ENCODE results near the gene GPC3.
A peak's percentile ranks its signal among the peaks of the same experiment; 100 is the strongest.
"Not testable (repeated sequence)": the region's sequence is repeated elsewhere in the genome, so short reads cannot be mapped to it uniquely, and the experiment has no call there.

GPC3 gene

DNA sequence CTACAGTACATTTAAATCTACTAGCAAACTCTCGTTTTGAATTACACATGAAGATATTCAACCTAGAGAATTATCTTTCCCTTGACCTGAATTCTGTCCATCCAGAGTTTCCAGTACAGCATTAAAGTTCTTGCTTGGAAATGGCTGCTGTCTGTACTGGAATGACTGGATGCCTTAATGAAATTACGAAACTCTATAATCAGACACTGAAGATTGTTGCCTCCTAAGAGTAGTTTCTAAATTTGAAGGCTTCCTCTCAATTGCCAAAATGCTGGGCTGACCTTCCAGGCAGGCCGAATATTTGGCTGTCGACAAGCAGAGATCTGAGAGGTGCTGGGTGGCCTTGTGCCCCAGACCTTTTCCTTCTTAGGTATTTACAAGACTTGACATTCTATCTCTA, 355.0 kb downstream of the GPC3 start:
- no peaks in the 10 kb centered on the region for H3K9me3 ChIP-seq
- H4K20me1 ChIP-seq = no peaks in the 10 kb centered on the region
- no peak overlapping the region for H3K9ac ChIP-seq
- no peaks in the 10 kb centered on the region for H3K4me1 ChIP-seq
- no peak overlapping the region for H3K4me2 ChIP-seq
- H3K36me3 ChIP-seq = no peaks in the 10 kb centered on the region
- H3K27me3 ChIP-seq = peaks cover 47% of the 10 kb centered on the region
- H3K4me3 ChIP-seq = no peak overlapping the region
- no peak for TF ChIP-seq Cebpa-rat (IDR thresholded peaks at IDR 0.05)
- H3K27ac ChIP-seq = no peak overlapping the region

DNA sequence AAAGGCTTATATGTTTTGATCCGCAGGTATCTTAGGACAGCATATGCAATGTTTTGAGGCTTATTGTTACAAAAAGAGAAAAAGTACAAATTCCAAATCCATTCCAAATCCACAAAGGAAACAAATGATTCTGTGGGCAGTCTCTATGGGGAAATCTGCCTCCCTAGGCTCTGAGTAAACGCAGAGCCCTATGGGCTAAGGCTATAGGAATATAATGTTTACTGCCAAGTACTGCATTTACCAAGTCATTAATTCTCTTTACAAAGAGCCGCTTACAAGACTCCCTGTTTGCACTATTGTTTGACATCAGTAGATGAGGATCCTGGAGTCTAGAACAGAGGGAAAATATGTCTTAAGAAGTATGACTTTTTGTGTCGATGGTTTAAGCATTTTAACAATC, 357.7 kb downstream of the GPC3 start:
- no peaks in the 10 kb centered on the region for H3K9me3 ChIP-seq
- H3K27ac ChIP-seq = no peak overlapping the region
- no peaks in the 10 kb centered on the region for H4K20me1 ChIP-seq
- no peak for TF ChIP-seq Cebpa-rat (IDR thresholded peaks at IDR 0.05)
- no peaks in the 10 kb centered on the region for H3K36me3 ChIP-seq
- no peaks in the 10 kb centered on the region for H3K4me1 ChIP-seq
- H3K4me3 ChIP-seq = no peak overlapping the region
- no peak overlapping the region for H3K9ac ChIP-seq
- no peak overlapping the region for H3K4me2 ChIP-seq
- peaks cover 29% of the 10 kb centered on the region for H3K27me3 ChIP-seq

DNA sequence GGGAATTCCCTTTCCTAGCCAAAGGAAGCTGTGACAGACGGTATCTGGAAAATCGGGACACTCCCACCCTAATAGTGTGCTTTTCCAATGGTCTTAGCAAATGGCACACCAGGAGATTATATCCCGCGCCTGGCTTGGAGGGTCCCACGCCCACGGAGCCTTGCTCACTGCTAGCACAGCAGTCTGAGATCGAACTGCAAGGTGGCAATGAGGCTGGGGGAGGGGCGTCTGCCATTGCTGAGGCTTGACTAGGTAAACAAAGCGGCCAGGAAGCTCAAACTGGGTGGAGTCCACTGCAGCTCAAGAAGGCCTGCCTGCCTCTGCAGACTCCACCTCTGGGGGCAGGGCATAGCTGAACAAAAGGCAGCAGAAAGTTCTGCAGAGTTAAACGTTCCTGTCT, 364.0 kb downstream of the GPC3 start:
- H3K36me3 ChIP-seq, H3K27me3 ChIP-seq, H4K20me1 ChIP-seq, H3K27ac ChIP-seq, H3K9ac ChIP-seq, H3K4me1 ChIP-seq, H3K4me3 ChIP-seq, H3K4me2 ChIP-seq: not testable (repeated sequence)
- H3K9me3 ChIP-seq = peaks cover 19% of the 10 kb centered on the region

DNA sequence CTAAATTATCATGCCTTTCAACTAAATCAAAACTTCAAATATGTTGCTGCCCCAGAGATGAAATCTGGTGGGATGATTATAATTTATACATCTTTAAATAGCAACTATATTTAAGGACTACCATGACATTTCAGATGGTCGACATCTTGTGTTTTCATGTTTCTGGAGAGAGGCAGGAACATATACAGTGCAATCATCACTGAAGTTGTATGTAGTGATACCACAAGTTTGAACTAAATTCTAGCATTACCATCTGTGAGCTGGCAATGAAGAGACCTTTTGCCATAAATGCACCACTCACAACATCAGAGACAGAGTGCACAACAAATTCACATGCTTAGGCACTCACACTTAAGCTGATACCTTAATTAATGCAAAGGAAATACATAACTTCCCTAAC, 373.7 kb downstream of the GPC3 start:
- Histone ChIP-seq H3K36me3 (no peaks in the 10 kb centered on the region), H4K20me1 (no peaks in the 10 kb centered on the region), H3K4me3 (no peak overlapping the region), H3K4me1 (peaks cover 31% of the 10 kb centered on the region), H3K9ac (no peak overlapping the region), H3K9me3 (peaks cover 18% of the 10 kb centered on the region; the same call in 1 of the 2 replicates), H3K27ac (no peak overlapping the region), H3K27me3 (peaks cover 63% of the 10 kb centered on the region), H3K4me2 (no peak overlapping the region)
- TF ChIP-seq Cebpa-rat (IDR thresholded peaks at IDR 0.05) = no peak

GRCh38 chrX:133610056-133610455, 375.3 kb downstream of the GPC3 start:
- H3K27me3 ChIP-seq = peaks cover 78% of the 10 kb centered on the region
- H3K27ac ChIP-seq = no peak overlapping the region
- H3K36me3 ChIP-seq = no peaks in the 10 kb centered on the region
- H4K20me1 ChIP-seq = no peaks in the 10 kb centered on the region
- no peak for TF ChIP-seq Cebpa-rat (IDR thresholded peaks at IDR 0.05)
- no peak overlapping the region for H3K4me2 ChIP-seq
- no peak overlapping the region for H3K9ac ChIP-seq
- H3K4me1 ChIP-seq = peaks cover 31% of the 10 kb centered on the region
- H3K4me3 ChIP-seq = no peak overlapping the region
- H3K9me3 ChIP-seq = peaks cover 10% of the 10 kb centered on the region; the same call in 1 of the 2 replicates

GRCh38 chrX:133609166-133609565, 376.2 kb downstream of the GPC3 start:
- H3K9me3 ChIP-seq = peaks cover 6% of the 10 kb centered on the region; the same call in 1 of the 2 replicates
- H3K27me3 ChIP-seq = peaks cover 85% of the 10 kb centered on the region
- no peak overlapping the region for H3K4me3 ChIP-seq
- H4K20me1 ChIP-seq = no peaks in the 10 kb centered on the region
- peak overlapping the region; percentile 52 for H3K4me2 ChIP-seq
- H3K27ac ChIP-seq = no peak overlapping the region
- TF ChIP-seq Cebpa-rat (IDR thresholded peaks at IDR 0.05) = no peak
- no peaks in the 10 kb centered on the region for H3K36me3 ChIP-seq
- no peak overlapping the region for H3K9ac ChIP-seq
- H3K4me1 ChIP-seq = peaks cover 31% of the 10 kb centered on the region

- no peaks in the 10 kb centered on the region for H3K36me3 ChIP-seq
- H3K9ac ChIP-seq = no peak overlapping the region
- no peaks in the 10 kb centered on the region for H3K9me3 ChIP-seq
- no peaks in the 10 kb centered on the region for H4K20me1 ChIP-seq
- peaks cover 31% of the 10 kb centered on the region for H3K4me1 ChIP-seq
- H3K4me2 ChIP-seq = peak overlapping the region; percentile 52
- no peak overlapping the region for H3K27ac ChIP-seq
- TF ChIP-seq Cebpa-rat (IDR thresholded peaks at IDR 0.05) = no peak
- H3K4me3 ChIP-seq = no peak overlapping the region
- peaks cover 93% of the 10 kb centered on the region for H3K27me3 ChIP-seq
These were observed 377.0 kb downstream of the GPC3 start for GRCh38 chrX:133608406-133608805.

DNA sequence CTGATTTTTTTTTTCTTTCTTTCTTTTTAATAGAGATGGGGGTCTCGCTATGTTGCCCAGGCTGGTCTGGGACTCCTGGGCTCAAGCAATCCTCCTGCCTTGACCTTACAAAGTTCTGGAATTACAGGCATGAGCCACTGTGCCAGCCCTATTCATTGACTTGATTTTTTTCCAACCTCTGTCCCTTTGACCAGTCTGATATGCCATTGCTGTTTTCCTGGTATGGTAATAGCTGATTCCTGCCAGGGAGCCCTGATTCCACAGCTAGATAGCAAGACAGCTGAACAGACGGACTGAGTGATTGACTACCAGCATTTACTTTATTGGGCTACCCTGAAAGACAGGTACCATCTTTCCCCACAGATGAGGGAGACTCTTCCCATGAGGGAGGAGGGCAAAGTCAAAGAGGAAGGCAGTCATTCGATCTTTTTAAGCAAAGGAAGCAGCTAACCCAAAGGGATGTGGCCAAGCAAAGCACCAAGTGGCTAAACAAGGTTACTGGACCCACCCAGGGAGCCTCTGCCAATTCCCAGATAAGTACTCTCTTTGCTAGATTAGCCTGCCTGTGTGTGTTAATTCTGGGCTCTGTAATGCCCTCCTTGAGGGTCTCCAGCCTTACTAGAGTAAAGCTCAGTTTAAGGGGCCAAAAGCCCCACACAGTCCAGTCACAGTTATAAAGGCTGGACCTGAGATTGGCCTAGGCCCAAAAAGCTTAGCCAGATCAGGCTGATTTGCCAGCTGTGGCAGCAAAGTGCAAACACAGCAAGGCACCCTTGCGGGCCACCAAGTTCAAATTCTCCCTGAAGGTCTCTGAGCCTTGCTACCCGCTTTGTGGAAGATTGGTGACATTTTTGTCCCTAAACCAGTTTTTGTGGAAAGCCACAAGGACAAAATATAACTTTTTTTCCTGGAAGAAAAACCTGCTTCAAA, 377.7 kb downstream of the GPC3 start:
- Histone ChIP-seq H3K4me1 (peaks cover 31% of the 10 kb centered on the region), H3K9ac (no peak overlapping the region), H3K27ac (peak overlapping the region; percentile 33; the same call in 1 of the 2 replicates), H3K4me3 (no peak overlapping the region), H3K9me3 (no peaks in the 10 kb centered on the region), H4K20me1 (no peaks in the 10 kb centered on the region), H3K36me3 (no peaks in the 10 kb centered on the region), H3K4me2 (peak overlapping the region; percentile 52), H3K27me3 (peaks cover 96% of the 10 kb centered on the region)
- TF ChIP-seq Cebpa-rat (IDR thresholded peaks at IDR 0.05) = no peak

DNA sequence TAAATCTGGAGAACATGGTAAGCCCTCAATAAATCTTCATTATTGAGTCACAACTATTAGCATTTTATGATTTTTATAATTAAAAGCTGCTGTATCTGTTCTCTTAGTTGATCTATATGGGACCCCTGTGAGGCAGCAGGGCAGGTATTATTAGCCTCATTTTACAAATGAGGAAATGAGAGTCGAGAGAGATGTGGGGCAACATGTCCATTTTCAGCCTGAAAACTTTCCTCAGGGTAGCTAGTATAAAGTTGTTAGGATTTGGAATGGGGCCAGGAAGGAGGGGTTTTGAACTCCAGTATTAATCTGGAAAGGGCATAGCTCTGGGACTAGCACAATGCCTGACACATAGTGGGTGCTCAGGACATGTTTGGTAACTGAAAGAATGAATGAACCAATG, 378.4 kb downstream of the GPC3 start:
- H3K4me3 ChIP-seq = no peak overlapping the region

DNA sequence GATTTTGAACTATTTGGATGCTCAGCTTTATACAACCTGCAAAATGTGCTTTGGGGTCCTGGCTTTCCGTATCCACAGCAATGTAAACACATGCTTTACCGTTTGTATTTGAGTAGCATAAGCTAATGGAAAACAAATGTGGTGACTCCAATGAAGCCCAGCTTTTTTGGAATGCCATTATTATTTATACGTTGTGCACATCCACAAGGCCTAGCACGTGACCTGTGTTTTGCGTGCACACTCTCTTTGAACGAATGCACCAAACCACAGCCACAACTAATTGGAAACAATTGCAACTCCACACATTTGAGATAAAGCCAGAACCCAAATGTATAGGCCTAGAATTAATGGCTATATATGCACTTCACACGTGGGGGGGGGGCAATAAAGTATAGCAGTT, 380.6 kb downstream of the GPC3 start:
- Histone ChIP-seq H3K4me2 (no peak overlapping the region), H3K27me3 (peaks cover 95% of the 10 kb centered on the region), H4K20me1 (peaks cover 5% of the 10 kb centered on the region; the same call in 1 of the 2 replicates), H3K9ac (no peak overlapping the region), H3K27ac (no peak overlapping the region), H3K4me3 (no peak overlapping the region), H3K9me3 (no peaks in the 10 kb centered on the region), H3K4me1 (peaks cover 29% of the 10 kb centered on the region), H3K36me3 (no peaks in the 10 kb centered on the region)
- TF ChIP-seq Cebpa-rat (IDR thresholded peaks at IDR 0.05) = no peak

More for the DNA sequence above, 378.4 kb downstream of the GPC3 start:
- Histone ChIP-seq H3K9ac (no peak overlapping the region), H3K36me3 (no peaks in the 10 kb centered on the region), H3K9me3 (no peaks in the 10 kb centered on the region), H3K4me2 (peak overlapping the region; percentile 52; the same call in 1 of the 2 replicates), H3K27ac (no peak overlapping the region), H4K20me1 (no peaks in the 10 kb centered on the region), H3K4me1 (peaks cover 31% of the 10 kb centered on the region), H3K27me3 (peaks cover 96% of the 10 kb centered on the region)
- TF ChIP-seq Cebpa-rat (IDR thresholded peaks at IDR 0.05) = no peak

Measured in BLaER1 (cell line).